Fibroblast of skin of left quadriceps (primary cell): Measurements from ENCODE around the gene SLC36A1.

Experiments
- DNase-seq, 2 experiments: peaks; one replicate each; pipeline ENCODE4 v3.0.0-alpha.2; 2013; ENCODE audit warnings: low read depth in 2 of 2

Gene SLC36A1

DNA sequence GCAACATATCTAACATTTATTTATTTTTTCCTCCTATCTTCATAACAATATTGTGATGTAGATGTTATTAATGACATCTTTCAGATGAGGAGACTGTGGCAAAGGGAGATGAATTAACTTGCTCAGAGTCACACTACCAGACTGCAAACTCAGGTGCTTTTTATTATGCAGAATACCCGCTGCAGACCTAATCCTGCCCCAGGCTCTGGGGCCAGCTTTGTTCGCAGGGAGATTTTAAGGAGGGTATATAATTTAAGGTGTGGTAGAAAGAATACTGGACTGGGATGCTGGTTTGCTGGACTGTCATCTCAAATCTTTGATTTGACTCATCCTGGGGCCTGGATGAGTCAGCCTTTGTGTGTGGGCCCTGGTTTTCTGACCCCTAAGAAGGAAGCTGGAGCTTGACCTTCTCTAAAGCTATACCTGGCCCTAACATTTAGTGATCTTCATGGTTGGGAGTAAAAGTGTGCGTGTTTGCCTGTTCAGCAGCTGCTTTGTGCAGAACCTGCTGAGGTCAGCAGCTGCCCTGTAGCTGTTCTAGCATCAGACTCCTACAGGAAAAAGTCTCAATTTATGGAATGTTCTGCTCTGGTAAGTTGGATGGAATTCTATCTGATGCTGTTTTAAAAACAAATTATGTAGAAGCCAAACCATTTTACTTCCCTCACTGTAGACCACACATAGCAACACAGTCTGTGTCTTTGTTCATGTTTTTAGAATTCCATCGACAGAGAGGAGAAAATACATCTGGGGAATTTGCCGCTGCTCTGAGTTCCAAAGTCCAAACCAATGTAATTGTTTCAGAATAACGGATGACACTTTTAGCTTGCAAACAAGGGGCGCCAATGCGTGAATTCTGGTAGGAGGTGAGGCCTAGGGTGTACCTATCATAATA is 4.5 kb downstream of the SLC36A1 start:
- no peak for DNase-seq

DNA sequence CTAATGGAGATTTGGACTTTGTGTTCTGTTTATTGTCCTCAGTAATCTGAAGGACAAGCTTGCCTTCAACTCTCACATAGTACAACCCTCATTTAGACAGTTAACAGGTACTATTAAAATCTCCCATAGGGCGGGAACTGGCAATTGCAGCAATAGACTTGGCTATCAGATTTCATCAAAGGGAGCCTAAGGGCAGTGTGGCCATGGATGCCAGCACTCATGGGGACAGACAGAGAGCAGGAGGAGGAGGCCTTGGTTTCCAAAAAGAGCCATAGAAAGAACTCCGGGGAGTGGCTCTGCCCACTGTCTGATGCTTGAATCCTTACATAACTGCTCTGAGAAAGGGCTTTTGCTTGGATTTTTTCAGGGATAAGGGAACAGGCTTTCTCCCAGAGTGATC is 6.8 kb downstream of the SLC36A1 start:
- DNase-seq = no peak

- no peak for DNase-seq
Observed at GRCh38 chr5:151454889-151455288, 7.5 kb downstream of the SLC36A1 start.

DNA sequence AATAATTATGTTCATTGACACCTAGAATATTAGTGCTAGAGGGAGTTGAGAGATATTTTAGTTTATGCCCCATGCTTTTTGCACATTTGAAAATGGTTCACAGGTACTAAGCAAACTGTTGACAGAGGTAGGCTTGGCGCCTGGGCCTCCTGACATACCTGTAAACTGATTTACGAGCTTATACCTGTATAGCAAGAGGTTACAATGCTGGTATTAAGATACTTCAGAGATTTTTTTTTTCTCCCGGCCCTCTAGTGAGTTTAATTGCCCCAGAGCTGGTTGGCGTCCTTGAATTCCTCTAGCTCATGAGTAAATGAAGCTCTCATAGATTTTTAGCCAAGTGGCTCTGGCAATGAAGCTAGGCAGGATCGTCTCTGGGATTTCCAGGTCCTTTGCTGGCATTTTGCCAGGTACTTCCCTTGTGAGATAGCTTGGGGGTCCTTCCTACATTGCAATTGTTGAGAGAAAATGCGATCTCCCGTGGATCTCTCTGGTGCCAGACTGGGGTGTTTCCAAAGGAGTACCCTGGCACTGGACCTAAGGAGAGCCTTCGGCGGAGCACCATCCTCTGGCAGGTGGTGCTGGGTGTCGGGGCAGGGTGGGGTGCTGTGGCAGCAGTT is 9.0 kb downstream of the SLC36A1 start:
- no peak for DNase-seq

DNA sequence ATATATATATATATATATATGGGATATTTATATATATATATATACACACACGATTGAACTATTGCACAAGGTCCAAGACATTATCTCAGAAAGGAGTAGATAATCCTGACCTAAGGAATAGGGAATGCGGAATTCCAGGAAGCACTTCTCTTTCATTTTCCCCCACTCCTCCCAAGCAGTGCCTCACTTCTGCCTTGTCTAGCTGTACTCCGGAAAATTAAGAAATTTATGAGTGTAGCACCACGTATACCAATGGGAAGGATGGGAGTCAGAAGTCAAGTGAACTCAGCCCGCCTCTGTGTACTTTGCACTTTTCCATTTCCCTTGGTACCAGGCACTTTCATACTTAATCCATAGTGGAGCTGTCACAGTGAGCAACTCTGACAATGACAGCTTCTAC is 10.9 kb downstream of the SLC36A1 start:
- DNase-seq = no peak

GRCh38 chr5:151459680-151460324 is 12.4 kb downstream of the SLC36A1 start:
- DNase-seq = no peak

DNA sequence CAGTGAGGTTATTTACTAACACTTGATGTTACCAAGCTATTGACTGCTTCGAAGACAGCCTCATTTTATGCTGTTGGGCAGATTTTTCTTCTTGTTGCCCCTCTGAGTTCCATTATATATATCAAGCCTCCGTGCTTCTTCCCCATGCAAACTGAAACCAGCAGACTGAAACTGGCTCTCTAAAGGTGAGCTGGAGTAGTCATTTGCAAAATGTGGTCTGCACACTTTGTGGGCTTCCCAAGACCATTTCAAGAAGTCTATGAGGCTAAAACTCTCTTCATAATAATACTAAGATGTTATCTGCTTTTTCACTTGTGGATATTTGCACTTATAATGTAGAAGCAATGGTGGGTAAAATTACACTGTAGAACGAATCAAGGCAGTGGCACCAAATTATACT is 13.9 kb downstream of the SLC36A1 start:
- no peak for DNase-seq

DNA sequence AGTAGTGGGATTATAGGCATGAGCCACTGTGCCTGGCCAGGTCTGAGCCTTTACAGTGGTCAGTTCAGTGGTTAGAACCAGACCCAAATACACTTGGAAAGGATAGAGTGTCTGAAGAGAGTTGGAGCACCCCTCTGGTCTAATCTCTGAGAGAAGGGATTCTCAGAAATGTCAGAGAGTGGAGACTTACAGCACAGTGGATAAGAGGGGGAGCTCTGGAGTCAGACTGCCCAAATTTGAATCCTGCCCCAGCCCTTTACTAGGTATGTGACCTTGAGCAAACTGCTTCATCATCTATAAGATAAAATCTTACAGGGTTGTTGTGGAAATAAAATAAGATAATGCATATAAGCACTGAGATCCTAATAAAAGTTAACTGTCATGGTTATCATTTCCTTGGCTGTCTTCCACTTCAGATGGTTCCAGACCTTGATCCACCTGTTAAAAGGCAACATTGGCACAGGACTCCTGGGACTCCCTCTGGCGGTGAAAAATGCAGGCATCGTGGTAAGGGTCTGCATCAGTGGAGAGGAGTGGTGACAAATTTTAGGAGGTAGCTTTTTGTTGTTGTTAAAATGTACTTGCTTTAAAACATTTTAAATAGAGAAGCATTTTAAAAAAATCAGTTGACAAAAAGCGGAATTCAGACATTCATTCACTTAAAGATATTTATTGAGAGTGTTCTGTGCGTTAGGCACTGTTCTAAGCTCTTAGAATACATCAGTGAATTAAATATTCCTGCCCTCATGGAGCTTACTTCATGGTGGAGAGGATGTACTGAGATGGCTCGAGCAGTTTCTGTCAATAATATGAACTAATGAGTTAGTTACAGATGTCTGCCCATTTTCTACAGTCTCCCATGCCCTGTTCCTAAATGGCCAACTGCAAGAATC is 16.0 kb downstream of the SLC36A1 start:
- no peak for DNase-seq

DNA sequence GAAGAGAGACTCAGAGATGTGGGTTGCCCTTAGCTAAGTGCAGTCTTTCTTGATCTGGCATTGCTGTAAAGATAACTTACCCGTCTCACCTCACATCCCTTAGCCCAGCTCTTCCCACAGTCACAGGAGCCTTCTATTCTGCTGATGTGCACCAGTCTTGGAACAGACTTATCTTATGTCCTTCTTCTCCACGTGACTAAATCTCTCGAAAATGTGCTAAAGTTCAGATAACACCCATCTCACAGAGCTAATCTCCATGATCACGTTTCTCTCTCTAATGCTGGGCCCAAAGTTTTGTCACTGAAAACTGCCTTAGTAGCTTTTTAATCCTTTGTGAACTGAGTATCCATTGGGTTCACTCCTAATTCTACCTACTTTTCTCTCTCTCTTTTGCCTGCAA is 16.7 kb downstream of the SLC36A1 start:
- no peak for DNase-seq

DNA sequence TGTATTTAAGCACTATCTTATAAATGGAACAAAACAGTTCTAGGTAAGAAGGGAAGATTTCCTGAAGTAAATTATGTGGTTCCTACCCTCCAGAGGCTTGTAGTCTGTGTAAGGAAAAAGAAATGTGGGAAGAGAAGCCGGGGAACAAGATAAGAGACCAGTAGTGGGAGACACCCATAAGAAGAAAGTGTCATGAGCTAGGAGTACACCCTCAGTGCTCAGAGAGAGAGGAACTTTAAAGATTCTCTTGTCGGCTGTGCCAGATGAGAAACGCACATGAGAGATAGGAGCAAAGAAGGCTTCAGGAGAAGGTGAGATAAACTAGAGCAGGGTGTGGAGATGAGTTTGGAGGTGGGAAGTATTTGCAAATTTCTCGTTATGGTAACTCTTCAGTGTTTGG is 18.1 kb downstream of the SLC36A1 start:
- no peak for DNase-seq

- DNase-seq = no peak
Observed at GRCh38 chr5:151467576-151467975, 20.2 kb downstream of the SLC36A1 start.

DNA sequence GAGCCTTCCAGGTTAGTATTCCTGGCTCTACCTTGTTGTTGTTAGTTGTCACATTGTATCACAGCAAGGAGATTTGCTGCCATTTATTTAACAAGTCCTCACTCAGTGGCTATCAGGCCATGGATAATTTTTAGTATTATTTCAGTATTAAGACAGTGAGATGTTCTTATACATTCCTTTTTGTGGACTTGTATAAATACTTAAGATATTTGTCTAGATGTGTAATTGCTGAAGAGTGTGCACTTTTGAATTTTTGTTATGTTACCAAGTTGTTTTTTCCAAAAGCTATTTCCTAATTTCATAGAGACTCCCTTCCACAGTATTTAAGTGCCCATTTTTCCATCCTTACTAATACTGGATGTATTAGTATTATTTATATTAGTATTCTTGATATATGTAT is 22.0 kb downstream of the SLC36A1 start:
- DNase-seq = no peak

GRCh38 chr5:151469992-151470391 is 22.6 kb downstream of the SLC36A1 start:
- DNase-seq = no peak

GRCh38 chr5:151470439-151470838 is 23.0 kb downstream of the SLC36A1 start:
- no peak for DNase-seq

DNA sequence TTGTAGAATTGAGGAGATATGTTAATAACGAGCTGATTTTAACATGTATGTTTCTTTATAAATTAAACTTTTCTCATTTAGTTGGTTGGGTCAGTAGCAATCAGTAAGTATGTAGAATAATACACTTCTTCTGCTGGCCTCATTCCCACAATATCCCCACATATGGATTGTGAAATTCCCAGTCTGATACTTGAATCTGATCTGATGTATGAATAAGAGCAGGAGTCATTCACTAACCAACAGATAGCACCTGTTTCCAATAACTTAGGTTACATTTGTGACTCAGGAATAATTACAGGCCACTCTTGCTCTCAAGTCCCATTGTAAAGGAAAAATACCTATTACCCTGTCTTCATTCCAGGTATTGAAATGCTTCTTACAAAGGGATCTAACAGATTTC is 23.9 kb downstream of the SLC36A1 start:
- DNase-seq = no peak

DNA sequence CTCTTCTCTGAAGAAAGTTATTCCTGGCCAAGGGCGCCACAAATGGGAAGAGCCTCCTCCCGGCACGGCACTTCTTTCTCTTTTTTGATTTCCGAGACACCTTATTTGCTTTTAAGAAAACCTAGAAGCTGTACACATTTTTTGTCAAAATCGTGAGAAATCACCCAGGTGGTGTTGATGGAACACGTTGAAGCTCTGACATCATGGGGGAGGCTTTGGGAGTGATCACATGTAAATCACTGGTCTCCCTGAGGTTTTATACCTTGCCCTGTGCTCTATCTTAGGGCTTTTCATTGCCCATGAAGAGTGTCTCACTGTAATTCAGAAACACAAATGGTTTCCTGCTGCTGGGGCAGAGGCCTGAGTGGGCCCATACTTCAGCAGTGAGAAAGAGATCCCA is 27.4 kb downstream of the SLC36A1 start:
- DNase-seq = no peak

GRCh38 chr5:151475388-151475787 is 28.0 kb downstream of the SLC36A1 start:
- no peak for DNase-seq

- DNase-seq = no peak
Observed at GRCh38 chr5:151476016-151476415, 28.6 kb downstream of the SLC36A1 start.

DNA sequence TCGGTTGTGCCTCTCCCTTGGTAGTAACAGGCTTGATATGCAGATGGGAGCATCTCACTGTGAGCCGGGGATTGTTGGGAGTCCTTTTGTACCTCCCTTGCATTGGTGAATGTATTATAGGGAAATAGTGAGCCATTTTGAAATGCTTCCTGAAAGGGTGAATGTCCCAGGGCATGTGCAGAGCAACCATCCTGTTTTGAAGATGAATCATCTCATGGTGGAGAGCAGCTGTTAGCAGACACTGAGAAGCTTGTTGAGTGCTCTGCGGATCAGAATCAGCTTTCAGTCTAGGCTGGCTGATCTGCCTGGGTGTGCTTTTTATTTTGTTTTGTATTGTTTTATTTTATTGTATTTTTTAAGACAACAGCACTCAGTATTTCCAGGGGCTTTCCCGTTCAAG is 29.7 kb downstream of the SLC36A1 start:
- DNase-seq = no peak

DNA sequence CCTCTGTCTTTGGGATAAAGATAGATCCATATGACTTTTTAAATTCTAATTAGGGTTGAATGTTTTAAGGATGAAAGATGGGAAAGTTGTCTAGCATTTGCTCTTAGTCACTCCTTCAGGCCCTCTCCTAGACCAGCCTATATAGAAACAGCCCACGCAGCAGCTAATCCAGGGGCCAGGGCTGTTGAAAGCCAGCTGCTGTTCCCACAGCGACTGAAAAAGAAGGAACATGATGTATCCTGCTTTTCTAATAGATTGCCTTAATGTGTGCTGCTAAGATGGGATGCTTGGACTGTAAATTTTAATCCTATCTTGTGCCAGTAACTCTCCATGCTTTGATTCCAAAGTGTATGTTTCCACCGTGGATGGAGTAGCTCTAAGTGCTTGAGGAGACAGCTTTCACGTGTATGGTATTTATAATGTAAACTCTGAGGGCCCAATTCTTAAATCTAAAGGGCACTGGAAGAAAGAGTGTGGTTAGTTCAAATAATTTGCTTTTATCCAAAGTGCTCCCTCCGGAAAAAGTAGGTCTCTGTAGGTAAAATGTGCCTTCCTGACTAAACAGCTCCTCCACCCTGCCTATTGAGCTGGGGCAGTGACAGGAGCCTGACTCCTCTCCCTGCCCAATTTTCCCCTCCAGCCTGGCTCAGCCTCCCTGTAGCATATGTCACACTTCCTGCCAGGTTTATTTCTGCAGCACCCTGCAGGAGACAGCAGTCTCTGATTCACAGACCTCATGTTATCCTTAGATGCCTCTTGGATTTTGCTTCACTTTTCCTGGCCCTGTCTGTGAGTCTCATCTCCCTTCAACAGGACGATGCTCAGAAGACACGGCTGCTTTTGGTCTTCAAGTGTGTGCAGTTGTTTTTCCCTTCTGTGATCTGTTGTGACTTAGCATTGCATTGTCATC is 33.2 kb downstream of the SLC36A1 start:
- no peak for DNase-seq

- no peak for DNase-seq
Observed at GRCh38 chr5:151483176-151483575, 35.8 kb downstream of the SLC36A1 start.
